Upper lobe of right lung (tissue), 1 donor: ENCODE measurements around the gene ADAD2. TPM values are rescaled to one million over a fixed set of nuclear protein-coding genes. Genes with fewer than 3 reads are reported as not detected.

Experiments used
- ATAC-seq: fragments of 200-7000 bp; cut with Tn5 transposase; one replicate; pipeline ENCODE4 v1.9.1; 2020; ENCODE audit warnings: mild to moderate bottlenecking, moderate library complexity
- DNase-seq: peaks from one replicate; pipeline ENCODE4 v3.0.0-alpha.2; 2020
- H3K27ac ChIP-seq: fragments of 200-600 bp; one replicate; pipeline ENCODE4 v1.8.0; 2022
- H3K27me3 ChIP-seq: fragments of 200-600 bp; one replicate; pipeline ENCODE4 v1.8.0; 2022; ENCODE audit warnings: mild to moderate bottlenecking
- H3K36me3 ChIP-seq: fragments of 200-600 bp; one replicate; pipeline ENCODE4 v1.8.0; 2022
- H3K4me1 ChIP-seq: fragments of 200-600 bp; one replicate; pipeline ENCODE4 v1.8.0; 2022
- H3K4me3 ChIP-seq: fragments of 200-600 bp; one replicate; pipeline ENCODE4 v1.8.0; 2022; ENCODE audit warnings: mild to moderate bottlenecking
- H3K9me3 ChIP-seq: fragments of 200-600 bp; one replicate; pipeline ENCODE4 v1.8.0; 2022
- CTCF ChIP-seq: fragments of 200-600 bp; IDR thresholded peaks from one replicate; pipeline ENCODE4 v1.8.0; 2022; ENCODE audit warnings: antibody characterized with exemption
- intact Hi-C: fragments of 100-400 bp; cut with DNase I; formaldehyde crosslinking; loops from one replicate; pipeline ENCODE4 v1.11.0; 2022
- total RNA-seq: library from RNA; stranded (reverse); fragmentation: NEBNext Ultra II Directional; extraction: Animal tissue kit (Norgen Biotek cat#: 25700); gene quantifications from one replicate; pipeline ENCODE4 v1.2.1, GENCODE V29; 2021
- donor health status: DM: no; HTN: yes; CAD: no; lungs with severe emphysema.

The ADAD2 gene
- total RNA-seq, 1 donor from 2014 or later = 0.52 TPM

- no peak for DNase-seq
- no peaks in the 10 kb centered on the region for H3K36me3 ChIP-seq
- H3K9me3 ChIP-seq = no peaks in the 10 kb centered on the region
- no peak overlapping the region for H3K4me3 ChIP-seq
- no peak overlapping the region for H3K27ac ChIP-seq
- no peaks in the 10 kb centered on the region for H3K4me1 ChIP-seq
- intact Hi-C loops = no loop called here
- peak; percentile 13 for ATAC-seq
- peaks cover 15% of the 10 kb centered on the region for H3K27me3 ChIP-seq
- no peak for TF ChIP-seq CTCF
Observed at GRCh38 chr16:84239141-84239769, 48.3 kb downstream of the ADAD2 start.

- TF ChIP-seq CTCF = no peak
- Histone ChIP-seq H3K36me3 (no peaks in the 10 kb centered on the region), H3K4me3 (no peak within 1 kb of the TSS), H3K27me3 (peaks cover 15% of the 10 kb centered on the region), H3K4me1 (no peaks in the 10 kb centered on the region), H3K27ac (no peak within 1 kb of the TSS), H3K9me3 (no peaks in the 10 kb centered on the region)
- intact Hi-C loops = no loop called here
- no peak for DNase-seq
- no peak for ATAC-seq
Observed at GRCh38 chr16:84239909-84240308, 49.0 kb downstream of the ADAD2 start, which contains the start of gene KCNG4. Gene KCNG4 (minus strand): TSS chr16:84240012. CDS start chr16:84237485, 2,527 bp downstream.

- Histone ChIP-seq H3K9me3 (no peaks in the 10 kb centered on the region), H3K27ac (no peak overlapping the region), H3K4me1 (no peaks in the 10 kb centered on the region), H3K27me3 (peaks cover 15% of the 10 kb centered on the region), H3K4me3 (no peak overlapping the region), H3K36me3 (no peaks in the 10 kb centered on the region)
- no peak for TF ChIP-seq CTCF
- no peak for ATAC-seq
- intact Hi-C loops = no loop called here
- DNase-seq = no peak
Observed at GRCh38 chr16:84240455-84240854, 49.5 kb downstream of the ADAD2 start.

GRCh38 chr16:84241778-84242177, 50.8 kb downstream of the ADAD2 start:
- TF ChIP-seq CTCF = no peak
- intact Hi-C loops = no loop called here

GRCh38 chr16:84242839-84243238, 51.9 kb downstream of the ADAD2 start:
- no peaks in the 10 kb centered on the region for H3K4me1 ChIP-seq
- ATAC-seq (no peak), DNase-seq (no peak)
- H3K27me3 ChIP-seq = peaks cover 5% of the 10 kb centered on the region
- no peak overlapping the region for H3K27ac ChIP-seq
- H3K9me3 ChIP-seq = no peaks in the 10 kb centered on the region
- no peak overlapping the region for H3K4me3 ChIP-seq
- TF ChIP-seq CTCF = no peak
- intact Hi-C loops = no loop called here
- H3K36me3 ChIP-seq = no peaks in the 10 kb centered on the region

More at GRCh38 chr16:84241778-84242177, 50.8 kb downstream of the ADAD2 start:
- Histone ChIP-seq H3K9me3 (no peaks in the 10 kb centered on the region), H3K4me3 (no peak overlapping the region), H3K4me1 (no peaks in the 10 kb centered on the region), H3K27ac (no peak overlapping the region), H3K27me3 (peaks cover 10% of the 10 kb centered on the region), H3K36me3 (no peaks in the 10 kb centered on the region)
- no peak for DNase-seq
- ATAC-seq = no peak

- intact Hi-C loops = no loop called here
- ATAC-seq (no peak), DNase-seq (no peak)
Observed at GRCh38 chr16:84243732-84244131, 52.8 kb downstream of the ADAD2 start.

More at GRCh38 chr16:84243732-84244131, 52.8 kb downstream of the ADAD2 start:
- H3K4me1 ChIP-seq = no peaks in the 10 kb centered on the region
- H3K4me3 ChIP-seq = no peak overlapping the region
- no peak for TF ChIP-seq CTCF
- H3K36me3 ChIP-seq = no peaks in the 10 kb centered on the region
- H3K9me3 ChIP-seq = no peaks in the 10 kb centered on the region
- peaks cover 5% of the 10 kb centered on the region for H3K27me3 ChIP-seq
- H3K27ac ChIP-seq = no peak overlapping the region
